HAP-1 (cell line): Measurements from ENCODE around the gene ERAL1.
"Not testable (repeated sequence)": the region's sequence is repeated elsewhere in the genome, so short reads cannot be mapped to it uniquely, and the experiment has no call there.

ENCODE experiments used
- DNase-seq, 2 experiments: peaks; one replicate each; pipeline ENCODE4 v3.0.0-alpha.2; 2016 to 2020; ENCODE audit warnings: low spot score in 2 of 2
- H3K27me3 ChIP-seq: fragments of 250-450 bp; sonication (Bioruptor Pico); 2 replicates; pipeline ENCODE4 v1.5.1; 2020; ENCODE audit warnings: low read depth, mild to moderate bottlenecking, moderate library complexity
- H3K36me3 ChIP-seq: fragments of 250-450 bp; sonication (Bioruptor Pico); replicated peaks from 2 replicates; pipeline ENCODE4 v1.5.1; 2020; ENCODE audit warnings: mild to moderate bottlenecking
- H3K4me1 ChIP-seq: fragments of 250-450 bp; sonication (Bioruptor Pico); 2 replicates; pipeline ENCODE4 v1.5.1; 2020; ENCODE audit warnings: mild to moderate bottlenecking
- H3K4me3 ChIP-seq: fragments of 250-450 bp; sonication (Bioruptor Pico); 2 replicates; pipeline ENCODE4 v1.5.1; 2020; ENCODE audit warnings: mild to moderate bottlenecking, moderate library complexity
- H3K9me3 ChIP-seq: fragments of 250-450 bp; sonication (Bioruptor Pico); 2 replicates; pipeline ENCODE4 v1.5.1; 2020; ENCODE audit warnings: mild to moderate bottlenecking, moderate library complexity
- in situ Hi-C: fragments of 300-500 bp; cut with MboI; formaldehyde crosslinking; loops from 3 replicates; pipeline ENCODE4 v1.14.3; 2020; ENCODE audit warnings: low sequenced_read_pairs, inconsistent platforms, mixed read lengths

Gene ERAL1

DNA sequence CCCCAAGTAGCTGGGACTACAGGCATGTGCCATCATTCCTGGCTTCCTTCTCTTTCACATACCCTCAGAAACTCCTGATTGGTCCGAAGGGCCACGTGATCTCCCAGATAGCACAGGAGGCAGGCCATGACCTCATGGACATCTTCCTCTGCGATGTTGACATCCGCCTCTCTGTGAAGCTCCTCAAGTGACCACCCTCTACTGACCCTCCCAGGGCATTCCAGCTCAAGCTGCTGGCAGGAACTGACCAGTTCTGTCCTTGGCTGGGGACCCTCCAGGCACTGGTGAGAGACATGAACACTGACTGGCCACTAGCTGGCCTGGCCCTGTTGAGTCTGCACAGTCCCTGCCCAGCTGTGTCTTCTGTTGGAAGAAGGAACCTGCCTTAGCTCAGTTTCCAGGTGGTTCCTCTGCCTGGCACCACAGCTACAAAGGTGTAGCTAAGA is 5.6 kb downstream of the ERAL1 start:
- in situ Hi-C loops = no loop called here
- no peaks in the 10 kb centered on the region for H3K9me3 ChIP-seq
- peaks cover 31% of the 10 kb centered on the region for H3K36me3 ChIP-seq
- H3K4me3 ChIP-seq = no peak overlapping the region
- no peak for DNase-seq
- peaks cover 5% of the 10 kb centered on the region for H3K4me1 ChIP-seq
- H3K27me3 ChIP-seq = no peaks in the 10 kb centered on the region

DNA sequence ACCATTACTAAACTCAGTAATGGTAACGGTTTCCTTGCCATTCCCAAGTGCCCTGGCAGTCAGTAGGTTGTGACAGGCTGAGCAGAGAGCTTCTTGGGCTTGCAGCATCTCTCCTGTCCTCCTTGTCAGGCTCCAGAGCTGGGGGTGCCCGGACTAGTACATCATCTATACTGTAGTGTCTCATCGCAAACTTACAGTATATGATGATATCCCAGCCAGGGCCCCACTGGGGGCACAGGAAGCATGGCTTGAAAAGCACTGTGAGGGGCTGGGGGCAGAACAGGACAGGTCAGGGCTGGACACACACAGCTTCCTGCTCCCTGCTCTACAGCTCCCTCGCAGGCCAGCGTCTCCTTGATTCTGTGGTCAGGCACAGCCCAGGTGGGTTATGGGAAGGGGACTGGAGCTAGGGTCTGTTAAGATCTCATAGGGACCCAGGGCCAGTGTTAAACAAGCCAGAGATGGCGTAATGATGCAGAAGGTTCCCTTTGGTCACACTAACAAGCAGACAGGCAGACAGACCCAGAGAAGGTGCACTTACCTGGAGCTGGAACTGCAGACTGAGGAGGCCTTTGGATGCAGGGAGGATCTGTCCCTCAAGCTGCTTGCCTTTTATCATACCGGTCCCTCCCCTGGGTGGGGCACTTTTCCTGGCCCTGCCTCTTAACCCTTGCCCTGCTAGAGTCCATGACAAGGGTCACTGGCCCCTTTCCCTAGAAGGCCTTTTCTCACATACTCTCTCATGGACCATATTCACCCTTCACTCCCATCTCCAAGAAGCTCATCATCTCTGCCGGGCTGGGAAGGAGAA is 6.8 kb downstream of the ERAL1 start:
- Histone ChIP-seq H3K36me3 (peaks cover 28% of the 10 kb centered on the region), H3K4me1 (no peaks in the 10 kb centered on the region), H3K27me3 (no peaks in the 10 kb centered on the region), H3K4me3 (no peak overlapping the region), H3K9me3 (no peaks in the 10 kb centered on the region)
- DNase-seq = no peak
- in situ Hi-C loops = no loop called here

DNA sequence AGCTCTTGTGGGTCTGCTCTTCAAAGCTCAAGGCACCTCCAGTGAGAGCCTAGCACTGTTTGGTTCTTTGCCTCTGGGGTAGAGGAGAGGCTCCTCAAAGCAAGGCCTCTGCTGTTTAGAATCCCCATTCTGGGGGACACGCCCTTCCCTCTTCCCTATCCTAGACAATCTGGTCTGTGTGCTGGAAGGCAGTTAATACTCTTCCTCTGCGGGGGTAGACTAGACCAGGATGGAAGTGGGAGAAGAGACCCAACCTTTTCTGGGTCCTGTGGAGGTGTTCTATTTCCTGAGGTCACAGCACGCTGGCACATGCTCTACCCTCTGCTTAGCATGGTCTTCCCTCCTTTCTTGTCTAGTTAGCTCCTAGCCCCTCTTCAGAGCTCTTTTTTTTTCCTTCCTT is 7.7 kb downstream of the ERAL1 start:
- H3K27me3 ChIP-seq = no peaks in the 10 kb centered on the region
- no peak overlapping the region for H3K4me3 ChIP-seq
- in situ Hi-C loops = no loop called here
- H3K36me3 ChIP-seq = peaks cover 24% of the 10 kb centered on the region
- DNase-seq = no peak
- no peaks in the 10 kb centered on the region for H3K9me3 ChIP-seq
- H3K4me1 ChIP-seq = no peaks in the 10 kb centered on the region

DNA sequence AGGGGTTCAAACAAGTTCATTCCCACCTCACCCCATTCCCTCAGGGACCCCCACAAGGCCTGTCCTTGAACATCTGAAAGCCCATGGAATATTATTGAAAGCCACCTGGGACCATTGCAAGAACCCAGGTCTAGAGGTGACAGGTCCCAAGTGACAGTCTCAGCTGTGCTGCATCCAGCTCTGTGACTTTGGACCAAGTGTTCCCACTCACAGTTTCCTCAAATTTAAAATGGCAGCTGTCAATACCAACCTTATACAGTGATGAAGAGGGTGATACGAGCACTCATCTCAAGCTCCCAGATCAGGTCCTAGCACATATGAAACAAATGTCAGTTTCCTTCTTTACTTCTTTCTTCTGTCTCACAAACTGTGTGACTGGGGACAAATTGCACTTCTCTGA is 9.1 kb downstream of the ERAL1 start:
- H3K36me3 ChIP-seq = peaks cover 11% of the 10 kb centered on the region
- in situ Hi-C loops = no loop called here
- no peak for DNase-seq
- H3K4me1 ChIP-seq = no peaks in the 10 kb centered on the region
- no peak overlapping the region for H3K4me3 ChIP-seq
- no peaks in the 10 kb centered on the region for H3K27me3 ChIP-seq
- no peaks in the 10 kb centered on the region for H3K9me3 ChIP-seq

DNA sequence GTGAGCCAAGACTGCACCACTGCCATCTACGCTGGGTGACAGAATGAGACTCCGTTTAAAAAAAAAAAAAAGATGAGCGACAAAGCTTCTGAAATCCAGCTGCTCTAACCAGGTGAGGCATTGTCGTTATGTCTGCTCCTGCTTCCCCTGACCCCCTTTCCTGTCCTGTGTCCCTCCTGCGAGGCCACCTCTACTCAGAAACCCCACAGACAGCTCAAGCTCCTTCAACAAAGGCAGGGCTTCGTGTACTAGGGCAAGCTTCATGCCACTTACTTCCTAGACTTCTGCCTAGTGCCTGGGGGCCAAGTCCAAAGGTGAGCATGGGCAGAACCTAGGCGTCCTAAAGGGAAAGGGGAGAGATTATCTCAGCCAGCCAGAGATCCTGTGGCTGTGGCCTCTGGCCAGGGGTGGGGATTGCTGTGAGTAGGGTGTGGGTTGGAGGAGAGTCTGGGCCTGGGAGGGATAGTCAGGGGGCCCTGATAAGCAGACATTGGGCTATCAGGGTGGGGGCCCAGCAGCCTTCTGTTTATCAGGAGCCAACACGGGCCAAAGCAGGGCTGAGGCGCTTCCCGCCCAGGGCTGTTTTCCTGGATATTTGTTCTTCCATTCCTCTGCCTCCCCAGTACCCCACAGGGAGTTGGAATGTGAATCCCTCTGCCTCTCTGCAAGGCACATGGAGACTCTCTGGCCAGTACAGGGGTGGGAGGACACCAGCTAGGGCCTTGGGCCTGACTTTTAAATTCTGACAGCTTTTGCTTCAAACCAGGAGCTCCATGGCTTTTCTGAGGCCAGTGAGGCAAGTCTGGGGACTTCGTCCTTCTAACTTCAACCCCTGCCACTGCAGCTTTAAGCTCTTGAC is 10.4 kb downstream of the ERAL1 start:
- H3K36me3 ChIP-seq = peaks cover 7% of the 10 kb centered on the region
- no peak overlapping the region for H3K4me3 ChIP-seq
- in situ Hi-C loops = no loop called here
- H3K27me3 ChIP-seq = no peaks in the 10 kb centered on the region
- H3K9me3 ChIP-seq = no peaks in the 10 kb centered on the region
- no peak for DNase-seq
- H3K4me1 ChIP-seq = no peaks in the 10 kb centered on the region

DNA sequence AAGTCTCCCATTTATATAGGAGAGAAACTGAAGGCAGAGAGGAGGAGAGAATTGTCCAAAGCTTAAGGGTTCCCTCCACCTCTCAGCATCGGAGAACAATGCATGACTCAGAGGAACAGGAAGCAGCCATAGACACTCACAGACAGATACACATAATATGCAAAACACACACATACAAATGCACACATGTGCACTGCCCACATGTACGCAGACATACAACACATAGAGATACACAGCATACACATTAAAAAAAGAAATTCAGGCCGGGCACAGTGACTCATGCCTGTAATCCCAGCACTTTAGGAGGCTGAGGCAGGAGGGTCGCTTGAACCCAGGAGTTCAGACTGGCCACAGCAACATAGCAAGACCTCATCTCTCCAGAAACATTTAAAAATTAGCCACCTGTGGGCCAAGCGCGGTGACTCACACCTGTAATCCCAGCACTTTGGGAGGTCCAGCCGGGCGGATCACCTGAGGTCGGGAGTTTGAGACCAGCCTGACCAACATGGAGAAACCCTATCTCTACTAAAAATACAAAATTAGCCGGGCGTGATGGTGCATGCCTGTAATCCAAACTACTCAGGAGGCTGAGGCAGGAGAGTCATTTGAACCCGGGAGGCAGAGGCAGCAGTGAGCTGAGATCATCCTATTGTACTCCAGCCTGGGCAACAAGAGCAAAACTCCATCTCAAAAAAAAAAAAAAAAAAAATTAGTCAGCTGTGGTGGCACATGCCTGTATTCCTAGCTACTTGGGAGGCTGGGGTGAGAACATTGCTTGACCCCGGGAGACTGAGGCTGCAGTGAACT is 11.3 kb downstream of the ERAL1 start:
- no peak overlapping the region for H3K4me3 ChIP-seq
- H3K27me3 ChIP-seq = no peaks in the 10 kb centered on the region
- no peaks in the 10 kb centered on the region for H3K9me3 ChIP-seq
- no peaks in the 10 kb centered on the region; the same call in 1 of the 2 replicates for H3K36me3 ChIP-seq
- in situ Hi-C loops = no loop called here
- no peak for DNase-seq
- H3K4me1 ChIP-seq = no peaks in the 10 kb centered on the region

DNA sequence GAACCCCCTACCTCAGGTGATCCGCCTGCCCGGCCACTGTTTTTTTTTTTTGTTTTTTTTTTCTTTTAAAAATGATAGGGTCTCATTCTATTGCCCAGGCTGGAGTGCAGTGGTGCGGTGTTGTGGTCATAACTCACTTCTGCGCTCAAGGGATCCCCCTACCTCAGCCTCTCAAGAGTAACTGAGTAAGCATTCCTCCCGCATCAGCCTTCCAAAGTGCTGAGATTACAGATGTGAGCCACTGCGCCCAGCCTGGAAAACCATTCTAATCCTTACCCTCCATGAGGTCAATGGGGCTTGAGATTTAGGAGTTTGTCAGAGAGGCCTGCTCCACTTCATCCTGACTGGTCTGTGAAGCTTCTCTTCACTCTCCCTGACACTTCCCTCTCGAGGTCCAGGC is 12.5 kb downstream of the ERAL1 start:
- no peaks in the 10 kb centered on the region for H3K27me3 ChIP-seq
- no peak for DNase-seq
- no peaks in the 10 kb centered on the region for H3K4me1 ChIP-seq
- H3K36me3 ChIP-seq = no peaks in the 10 kb centered on the region
- in situ Hi-C loops = no loop called here
- no peak overlapping the region for H3K4me3 ChIP-seq
- no peaks in the 10 kb centered on the region for H3K9me3 ChIP-seq

DNA sequence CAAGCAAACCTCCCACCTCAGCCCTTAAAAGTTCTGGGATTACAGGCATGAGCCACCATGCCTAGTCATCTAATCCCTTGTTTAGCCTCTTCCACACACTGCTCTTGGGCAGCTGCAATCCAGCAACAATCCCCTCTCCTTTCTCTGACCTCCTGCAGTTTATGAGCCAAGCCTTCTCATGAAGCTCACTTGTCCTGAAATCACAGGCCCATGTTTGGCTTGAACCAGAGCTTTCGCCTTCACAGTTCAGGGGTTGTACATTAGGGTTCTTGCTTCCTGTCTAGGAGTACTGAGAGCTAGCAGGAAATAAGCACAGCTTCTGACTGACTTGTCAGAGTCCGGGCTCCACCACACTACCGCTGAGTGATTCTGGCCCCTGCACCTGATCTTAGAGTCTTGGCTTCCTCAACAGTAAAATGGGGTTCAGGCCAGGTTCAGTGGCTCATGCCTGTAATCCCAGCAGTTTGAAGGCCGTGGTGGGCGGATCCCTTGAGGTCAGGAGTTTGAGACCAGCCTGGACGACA is 16.3 kb downstream of the ERAL1 start:
- in situ Hi-C loops = no loop called here
- DNase-seq = no peak
- Histone ChIP-seq H3K4me3 (no peak overlapping the region), H3K36me3 (no peaks in the 10 kb centered on the region), H3K27me3 (no peaks in the 10 kb centered on the region), H3K4me1 (no peaks in the 10 kb centered on the region), H3K9me3 (no peaks in the 10 kb centered on the region)

DNA sequence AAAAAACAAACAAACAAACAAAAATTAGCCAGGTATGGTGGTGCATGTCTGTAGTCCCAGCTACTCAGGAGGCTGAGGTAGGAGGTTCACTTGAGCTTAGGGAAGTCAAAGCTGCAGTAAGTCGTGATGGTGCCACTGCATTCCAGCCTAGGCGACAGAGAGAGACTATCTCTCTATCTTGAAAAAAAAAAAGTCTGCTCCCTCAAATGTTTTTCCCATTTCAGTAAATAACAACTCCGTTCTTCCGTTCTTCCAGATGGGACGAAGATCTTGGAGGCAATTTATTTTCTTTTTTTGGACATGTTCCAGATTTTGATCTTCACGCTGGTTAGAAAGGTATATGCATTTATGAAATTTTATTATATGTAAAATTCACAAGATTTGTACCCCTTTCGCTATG is 19.0 kb downstream of the ERAL1 start:
- in situ Hi-C loops = no loop called here
- Histone ChIP-seq H3K4me1 (no peaks in the 10 kb centered on the region), H3K9me3 (no peaks in the 10 kb centered on the region), H3K36me3 (peaks cover 3% of the 10 kb centered on the region), H3K27me3 (no peaks in the 10 kb centered on the region), H3K4me3 (no peak overlapping the region)
- no peak for DNase-seq

DNA sequence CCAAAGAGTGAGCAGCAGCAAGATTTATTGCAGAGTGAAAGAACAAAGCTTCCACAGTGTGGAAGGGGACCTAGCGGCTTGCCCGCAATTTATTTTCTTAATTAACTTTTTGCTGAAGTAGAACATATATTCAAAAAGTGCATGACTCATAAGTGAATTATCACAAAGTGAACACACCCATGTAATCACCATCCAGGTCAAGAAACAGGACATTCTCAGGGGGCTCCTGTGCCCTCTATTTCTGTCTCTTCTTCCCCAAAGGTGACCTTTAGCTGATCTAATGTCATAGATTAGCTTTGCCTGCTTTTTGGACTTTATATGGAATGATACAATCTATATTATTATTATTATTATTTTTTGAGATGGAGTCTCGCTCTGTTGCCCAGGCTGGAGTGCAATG is 19.9 kb downstream of the ERAL1 start:
- in situ Hi-C loops = no loop called here

DNA sequence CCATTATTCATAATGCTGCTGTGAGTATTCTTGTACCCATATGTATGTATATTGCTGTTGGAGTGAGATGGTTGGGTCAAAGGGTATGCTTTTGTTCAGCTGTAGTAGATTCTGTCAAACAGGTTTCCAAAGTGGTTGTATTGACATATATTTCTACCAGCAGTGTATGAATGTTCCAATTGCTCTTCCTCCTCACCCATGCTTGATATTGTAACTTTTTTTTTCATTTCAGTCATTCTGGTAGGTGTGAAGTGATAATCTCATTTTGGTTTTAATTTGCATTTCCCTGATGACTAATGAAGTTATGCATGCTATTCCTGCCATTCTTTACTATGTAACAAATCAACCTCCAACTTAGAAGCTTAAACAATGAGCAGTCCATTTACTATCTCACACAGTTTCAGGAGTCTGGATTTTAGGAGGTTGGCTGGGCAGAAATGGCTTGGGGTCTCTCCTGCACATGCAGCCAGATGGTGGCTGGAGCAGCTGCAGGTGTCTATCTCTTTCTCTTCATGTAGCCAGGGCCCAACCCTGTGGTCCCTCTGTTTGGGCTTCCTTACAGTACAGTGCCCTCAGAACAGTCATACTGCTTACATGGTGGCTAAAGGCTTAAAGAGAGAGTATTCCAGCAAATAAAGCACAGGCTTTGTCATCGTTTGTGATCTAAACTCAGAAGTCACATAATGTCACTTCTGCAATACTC is 21.2 kb downstream of the ERAL1 start:
- Histone ChIP-seq H3K4me3 (no peak overlapping the region), H3K4me1 (no peaks in the 10 kb centered on the region), H3K36me3 (peaks cover 25% of the 10 kb centered on the region), H3K9me3 (no peaks in the 10 kb centered on the region), H3K27me3 (no peaks in the 10 kb centered on the region)
- in situ Hi-C loops = no loop called here
- no peak for DNase-seq

More for the DNA sequence above, 19.9 kb downstream of the ERAL1 start:
- no peaks in the 10 kb centered on the region for H3K9me3 ChIP-seq
- no peaks in the 10 kb centered on the region for H3K27me3 ChIP-seq
- peaks cover 12% of the 10 kb centered on the region for H3K36me3 ChIP-seq
- no peak for DNase-seq
- H3K4me1 ChIP-seq = no peaks in the 10 kb centered on the region
- no peak overlapping the region for H3K4me3 ChIP-seq

DNA sequence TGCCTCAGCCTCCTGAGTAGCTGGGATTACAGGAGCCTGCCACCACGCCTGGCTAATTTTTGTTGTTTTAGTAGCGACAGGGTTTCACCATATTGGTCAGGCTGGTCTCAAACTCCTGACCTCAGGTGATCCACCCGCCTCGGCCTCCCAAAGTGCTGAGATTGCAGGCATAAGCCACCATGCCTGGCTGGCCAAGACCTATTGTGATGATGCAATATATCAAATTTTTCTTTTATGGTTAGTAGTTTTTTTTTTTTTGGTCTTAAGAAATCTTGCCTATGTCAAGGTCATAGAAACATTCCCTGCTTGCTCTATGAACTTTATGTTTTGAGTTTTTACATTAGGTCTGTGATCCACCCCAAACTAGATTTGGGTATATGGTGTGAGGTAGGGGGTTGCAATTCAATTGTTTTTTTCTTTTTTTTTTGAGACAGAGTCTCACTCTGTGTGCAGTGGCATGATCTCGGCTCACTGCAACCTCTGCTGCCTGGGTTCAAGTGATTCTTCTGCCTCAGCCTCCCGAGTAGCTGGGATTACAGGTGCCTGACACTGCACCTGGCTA is 22.4 kb downstream of the ERAL1 start:
- peaks cover 37% of the 10 kb centered on the region for H3K36me3 ChIP-seq
- H3K4me1 ChIP-seq, H3K4me3 ChIP-seq, DNase-seq, H3K27me3 ChIP-seq, in situ Hi-C loops, H3K9me3 ChIP-seq: not testable (repeated sequence)
